Limb (tissue), 2 donors: Measurements from ENCODE around the gene LGALS14.
"Not testable (repeated sequence)": the region's sequence is repeated elsewhere in the genome, so short reads cannot be mapped to it uniquely, and the experiment has no call there.

ENCODE experiments used
- DNase-seq, 2 donors: peaks; one replicate each; pipeline ENCODE4 v3.0.0-alpha.2; 2016; ENCODE audit errors: extremely low spot score in 2 of 2

The LGALS14 gene

GRCh38 chr19:39695759-39696158 is 8.5 kb upstream of the LGALS14 start:
- no peak for DNase-seq

DNA sequence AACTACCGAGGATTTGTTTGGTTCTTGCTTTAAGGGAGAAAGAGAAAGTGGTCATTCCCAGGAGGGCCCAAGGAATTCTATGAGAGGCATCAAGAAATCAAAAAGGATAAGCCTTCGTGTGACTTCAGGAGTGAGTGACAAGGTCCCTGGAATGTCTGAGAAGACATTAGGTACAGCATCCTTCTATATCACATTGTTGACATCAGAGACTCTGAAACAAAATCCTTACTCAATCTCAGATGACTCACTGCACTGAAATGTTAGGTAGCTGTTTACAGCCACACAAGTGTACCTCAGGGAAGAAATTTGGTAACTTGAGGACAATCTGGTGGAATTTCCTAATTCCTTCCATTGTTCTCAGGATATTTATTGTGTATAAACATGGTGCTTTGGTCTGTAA is 7.9 kb upstream of the LGALS14 start:
- DNase-seq = no peak

GRCh38 chr19:39698535-39698934 is 5.7 kb upstream of the LGALS14 start:
- DNase-seq = no peak

GRCh38 chr19:39701291-39701690 is 3.0 kb upstream of the LGALS14 start:
- no peak for DNase-seq

DNA sequence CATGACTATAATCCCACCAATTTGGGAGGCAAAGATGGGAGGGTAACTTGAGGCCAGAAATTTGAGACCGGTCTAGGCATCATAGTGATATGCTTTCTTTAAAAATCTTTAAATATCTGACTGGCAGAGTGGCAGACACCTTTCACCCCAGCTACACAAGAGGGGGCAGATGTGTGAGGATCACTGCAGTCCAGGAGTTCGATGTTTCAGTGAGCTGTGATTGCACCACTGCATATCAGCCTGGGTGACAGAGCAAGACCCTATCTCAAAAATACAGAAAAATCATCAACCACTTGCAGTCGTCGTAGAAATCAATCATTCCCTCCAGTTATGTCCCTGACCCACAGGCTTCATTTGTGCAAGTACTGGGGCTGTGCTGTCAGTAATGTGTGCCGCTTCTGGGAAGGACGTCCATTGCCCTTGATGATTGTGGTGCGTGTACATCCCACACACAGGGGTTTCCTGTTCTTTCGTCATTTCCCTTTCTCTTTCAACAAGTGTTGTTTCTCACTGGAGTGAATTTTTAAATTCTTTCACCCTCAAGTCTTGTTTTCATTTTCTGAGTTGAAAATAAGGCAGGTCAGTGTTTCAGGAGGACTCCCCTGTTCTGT is 1.4 kb downstream of the LGALS14 start:
- DNase-seq = no peak

GRCh38 chr19:39708594-39708993 is 4.3 kb downstream of the LGALS14 start:
- no peak for DNase-seq

DNA sequence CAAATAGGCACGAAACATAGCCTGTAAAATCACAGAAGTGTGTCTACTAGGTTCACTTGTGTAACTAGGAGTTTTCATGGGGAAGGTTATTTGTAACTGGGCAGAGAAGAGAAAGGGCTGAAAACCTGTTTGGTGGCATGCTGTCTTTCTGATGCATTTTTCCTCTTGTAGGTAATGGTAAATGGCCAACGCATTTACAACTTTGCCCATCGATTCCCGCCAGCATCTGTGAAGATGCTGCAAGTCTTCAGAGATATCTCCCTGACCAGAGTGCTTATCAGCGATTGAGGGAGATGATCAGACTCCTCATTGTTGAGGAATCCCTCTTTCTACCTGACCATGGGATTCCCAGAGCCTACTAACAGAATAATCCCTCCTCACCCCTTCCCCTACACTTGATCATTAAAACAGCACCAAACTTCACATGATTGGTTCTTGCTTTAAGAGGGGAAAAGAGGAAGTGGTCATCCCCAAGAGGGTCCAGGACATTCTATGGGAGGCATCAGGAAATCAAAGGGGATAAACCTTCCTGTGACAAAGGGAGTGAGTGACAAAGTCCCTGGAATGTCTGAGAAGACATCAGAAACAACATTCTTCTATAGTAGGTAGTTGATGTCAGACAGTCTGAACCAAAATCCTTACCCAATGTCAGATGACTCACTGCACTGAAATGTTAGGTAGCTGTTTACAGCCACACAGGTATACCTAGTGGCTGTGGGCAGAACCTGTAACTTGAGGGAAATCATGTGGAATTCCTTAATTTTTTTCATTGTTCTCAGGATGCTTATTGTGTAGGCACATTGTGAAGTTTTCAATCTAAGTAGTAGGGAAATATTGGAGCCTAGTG is 5.0 kb downstream of the LGALS14 start:
- DNase-seq = no peak

GRCh38 chr19:39710333-39710890 is 6.1 kb downstream of the LGALS14 start:
- DNase-seq = no peak

DNA sequence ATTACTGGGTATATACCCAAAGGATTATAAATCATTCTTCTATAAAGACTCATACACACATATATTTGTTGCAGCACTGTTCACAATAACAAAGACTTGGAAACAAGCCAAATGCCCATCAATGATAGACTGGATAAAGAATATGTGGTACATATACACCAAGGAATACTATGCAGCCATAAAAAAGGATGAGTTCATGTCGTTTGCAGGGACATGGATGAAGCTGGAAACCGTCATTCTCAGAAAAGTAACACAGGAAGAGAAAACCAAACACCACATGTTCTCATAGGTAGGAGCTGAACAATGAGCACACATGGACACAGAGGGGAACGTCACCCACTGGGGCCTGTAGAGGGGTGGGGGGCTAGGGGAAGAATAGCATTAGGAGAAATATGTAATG is 15.9 kb downstream of the LGALS14 start:
- not testable (repeated sequence) for DNase-seq

DNA sequence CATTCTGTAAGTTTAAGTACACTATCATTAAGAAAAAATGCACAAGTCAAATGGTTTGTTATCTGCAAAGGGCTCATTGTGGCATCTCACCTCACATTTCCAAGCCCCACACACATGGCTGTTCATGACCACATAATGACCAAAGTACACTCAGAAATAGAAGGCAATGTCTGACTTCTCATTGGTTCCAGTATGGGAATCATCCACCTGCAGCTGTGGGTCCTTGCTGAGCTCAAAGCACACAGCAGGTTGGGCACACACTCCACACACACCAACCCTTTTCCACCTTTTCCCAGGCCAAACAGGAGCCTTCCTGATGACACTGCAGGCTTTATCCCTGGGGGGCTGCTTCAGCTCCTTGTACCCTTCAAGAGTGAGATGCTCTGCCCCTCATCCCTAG is 21.7 kb downstream of the LGALS14 start:
- no peak for DNase-seq

DNA sequence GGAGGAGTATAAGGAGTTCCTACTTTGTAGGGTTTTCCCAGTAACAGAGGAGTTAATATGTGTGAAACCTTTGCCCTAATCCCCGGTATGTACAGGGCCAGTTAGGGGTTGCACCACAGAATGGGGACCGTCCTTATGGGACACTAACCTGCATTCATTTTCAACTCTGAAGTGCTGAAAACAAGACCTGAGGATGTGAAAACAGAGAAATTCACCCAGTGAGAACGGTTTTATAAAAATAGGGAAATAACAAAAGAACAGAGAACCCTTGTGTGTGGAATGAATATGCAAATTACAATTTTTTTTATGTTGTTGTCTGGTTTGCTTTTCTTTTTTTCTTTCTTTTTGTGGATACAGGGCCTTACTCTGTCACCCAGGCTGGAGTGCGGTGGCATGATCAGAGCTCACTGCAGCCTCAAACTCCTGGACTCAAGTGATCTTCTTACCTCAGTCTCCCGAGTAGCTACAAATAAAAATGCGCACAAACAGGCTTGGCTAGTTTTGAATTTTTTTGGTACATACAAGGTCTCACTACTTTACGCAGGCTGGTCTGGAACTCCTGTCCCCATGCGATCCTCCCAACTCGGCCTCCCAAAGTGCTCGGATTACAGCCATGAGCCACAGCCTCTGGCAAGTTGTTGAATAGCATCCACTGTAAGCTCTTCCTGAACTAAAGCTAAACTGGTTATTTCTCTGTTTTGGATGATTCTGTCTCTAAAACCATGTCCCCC is 23.0 kb downstream of the LGALS14 start:
- DNase-seq = no peak

DNA sequence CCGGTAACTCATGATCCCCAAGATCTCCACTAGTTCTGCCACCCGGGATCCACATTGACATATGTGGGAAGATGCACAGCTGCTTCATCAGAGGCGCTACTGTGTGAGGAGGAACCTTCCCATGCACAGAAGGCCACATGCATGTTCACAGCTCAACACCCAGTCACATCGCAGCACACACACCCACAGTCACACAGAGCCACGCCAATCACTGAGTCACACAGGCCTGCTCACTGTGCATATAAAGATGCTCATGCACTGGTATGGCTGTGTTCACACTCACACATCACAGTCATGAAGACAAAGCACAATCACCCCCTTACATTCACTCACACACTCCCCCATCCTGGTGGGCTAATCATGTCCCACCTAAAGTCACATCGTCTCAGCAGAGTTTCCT is 23.8 kb downstream of the LGALS14 start:
- DNase-seq = no peak

- DNase-seq = no peak
Measured at GRCh38 chr19:39729594-39729993, 25.3 kb downstream of the LGALS14 start.

- no peak for DNase-seq
Measured at GRCh38 chr19:39731685-39732084, 27.4 kb downstream of the LGALS14 start.

DNA sequence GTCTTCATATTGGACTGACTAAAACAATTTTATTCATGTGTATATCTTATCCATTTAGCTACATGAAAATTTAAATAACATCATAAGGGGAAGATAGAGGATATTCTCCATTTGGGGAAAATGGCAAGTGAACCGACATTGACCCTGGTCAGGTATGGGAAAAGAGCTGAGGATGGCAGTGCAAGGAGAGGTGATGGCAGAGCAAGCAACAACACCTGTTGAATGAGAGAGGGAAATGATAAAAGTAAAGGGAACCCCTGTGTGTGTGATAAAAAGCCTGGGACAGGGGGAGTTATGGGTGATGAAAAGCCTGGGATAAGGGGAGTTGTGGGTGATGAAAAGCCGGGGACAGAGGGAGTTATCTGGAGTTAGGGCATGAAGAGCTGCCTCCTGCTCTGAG is 29.6 kb downstream of the LGALS14 start:
- DNase-seq = no peak

- DNase-seq = no peak
Measured at GRCh38 chr19:39735688-39736087, 31.4 kb downstream of the LGALS14 start.

DNA sequence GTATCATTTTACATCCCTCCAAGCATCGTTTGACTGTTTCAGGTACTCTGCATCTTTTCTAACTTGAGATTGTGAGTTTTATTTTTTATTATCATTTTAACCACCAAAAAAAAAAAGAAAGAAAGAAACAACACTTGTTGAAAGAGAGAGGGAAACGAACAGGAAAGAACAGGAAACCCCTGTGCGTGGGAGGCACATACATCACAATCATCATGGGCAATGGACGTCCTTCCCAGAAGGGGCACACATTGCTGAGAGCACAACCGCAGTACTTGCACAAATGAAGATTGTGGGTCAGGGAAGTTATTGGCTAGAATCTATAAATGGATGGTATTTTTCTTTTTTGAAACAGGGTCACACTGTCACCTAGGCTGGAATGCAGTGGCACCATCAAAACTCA is 31.8 kb downstream of the LGALS14 start:
- no peak for DNase-seq

- no peak for DNase-seq
Measured at GRCh38 chr19:39737351-39737750, 33.1 kb downstream of the LGALS14 start.

DNA sequence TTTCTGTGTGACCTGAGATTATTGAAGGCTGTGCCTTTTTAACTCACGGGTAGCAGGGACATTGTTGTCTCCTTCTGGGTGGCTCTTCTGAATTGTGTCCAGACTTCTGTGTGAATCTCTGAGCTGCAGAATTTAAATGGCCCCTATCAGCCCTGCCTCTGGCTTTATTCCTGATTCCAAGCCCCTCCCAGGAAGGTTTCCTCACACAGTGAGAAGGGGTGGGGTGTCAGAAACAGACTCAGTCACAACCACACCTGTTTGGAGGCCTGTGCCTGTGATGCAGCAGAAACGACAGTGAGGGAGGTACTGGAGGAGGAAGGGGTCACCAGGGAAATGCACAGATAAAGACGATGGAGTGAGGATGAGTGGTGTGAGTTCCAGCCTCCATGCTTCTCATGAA is 33.6 kb downstream of the LGALS14 start, which contains the start of gene CLC:
Gene CLC, minus strand, starts transcription at position 139 of the 400 bp plus-strand sequence. Its CDS starts 77 bp downstream, at position 62.
- no peak for DNase-seq

GRCh38 chr19:39738814-39739213 is 34.5 kb downstream of the LGALS14 start:
- DNase-seq = no peak

DNA sequence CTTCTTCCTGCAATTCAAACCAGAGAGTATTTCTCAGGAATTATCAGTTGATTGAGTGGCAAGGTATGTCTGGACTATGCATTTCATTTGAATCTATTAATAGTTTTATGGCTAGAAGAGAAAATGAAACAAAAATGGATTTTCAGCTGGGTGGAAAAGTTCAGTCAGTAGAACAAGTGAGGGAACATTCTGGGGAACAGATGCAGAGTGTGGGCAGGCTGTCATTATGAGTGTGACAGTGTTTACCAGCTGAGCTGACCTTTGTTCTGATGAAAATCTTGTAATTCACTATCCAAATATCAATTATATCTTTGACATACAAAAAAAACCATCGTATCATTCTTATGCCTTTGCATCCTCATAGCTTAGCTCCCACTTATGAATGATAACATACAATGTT is 36.1 kb downstream of the LGALS14 start:
- DNase-seq = no peak

DNA sequence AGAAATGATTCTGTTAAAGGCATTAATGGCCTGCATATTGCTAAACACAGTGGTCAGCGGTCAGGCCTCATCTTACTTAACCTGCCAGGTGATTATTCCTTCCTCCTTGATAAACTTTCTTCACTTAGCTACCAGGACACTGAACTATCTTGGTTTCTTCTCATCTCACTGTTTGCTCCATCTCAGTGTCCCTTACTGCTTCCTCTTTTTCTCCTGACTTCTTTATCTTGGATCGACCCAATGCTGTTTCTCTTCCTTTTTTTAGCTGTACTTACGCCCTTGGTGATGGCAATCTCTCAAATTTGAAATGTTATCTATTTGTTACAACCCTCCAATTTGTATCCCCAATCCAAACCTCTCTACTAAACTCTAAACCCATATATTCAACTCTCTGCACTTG is 41.4 kb downstream of the LGALS14 start:
- DNase-seq = no peak
